CD4-positive, alpha-beta T cell treated with Interferon alpha-2 for 1 hour (primary cell): Measurements from ENCODE around the gene BAG3.
A peak's percentile ranks its signal among the peaks of the same experiment; 100 is the strongest.
"Not testable (repeated sequence)": the region's sequence is repeated elsewhere in the genome, so short reads cannot be mapped to it uniquely, and the experiment has no call there.

Source experiments
- DNase-seq, 2 donors: peaks; one replicate each; pipeline ENCODE4 v3.0.0-alpha.2; 2020 to 2022

The BAG3 gene

GRCh38 chr10:119640875-119641526 lies 10.2 kb upstream of the BAG3 start:
- no peak for DNase-seq

- peak; percentile 8 to 60 for DNase-seq
Observed at GRCh38 chr10:119642556-119643111, 8.5 kb upstream of the BAG3 start.

- no peak for DNase-seq
Observed at GRCh38 chr10:119643306-119644204, 7.6 kb upstream of the BAG3 start.

GRCh38 chr10:119644205-119644814 lies 6.9 kb upstream of the BAG3 start:
- DNase-seq: no peak

GRCh38 chr10:119644994-119645393 lies 6.2 kb upstream of the BAG3 start:
- no peak for DNase-seq

GRCh38 chr10:119650062-119650461 lies 1.1 kb upstream of the BAG3 start:
- no peak for DNase-seq

GRCh38 chr10:119651514-119652360 lies 557 bp downstream of the BAG3 start:
- DNase-seq: peak in 1 of 2 donors; percentile 36

- DNase-seq: peak; percentile 15 to 65
Observed at GRCh38 chr10:119652361-119652730, 1.2 kb downstream of the BAG3 start.

GRCh38 chr10:119653209-119653608 lies 2.0 kb downstream of the BAG3 start:
- peak in 1 of 2 donors; percentile 30 for DNase-seq

GRCh38 chr10:119653916-119654315 lies 2.7 kb downstream of the BAG3 start:
- no peak for DNase-seq

- DNase-seq: no peak
Observed at GRCh38 chr10:119654540-119654939, 3.4 kb downstream of the BAG3 start.

- DNase-seq: peak in 1 of 2 donors; percentile 59
Observed at GRCh38 chr10:119655566-119656001, 4.4 kb downstream of the BAG3 start.

- no peak for DNase-seq
Observed at GRCh38 chr10:119656760-119657159, 5.6 kb downstream of the BAG3 start.

- no peak for DNase-seq
Observed at GRCh38 chr10:119657725-119658124, 6.5 kb downstream of the BAG3 start.

GRCh38 chr10:119658274-119658673 lies 7.1 kb downstream of the BAG3 start:
- no peak for DNase-seq

- DNase-seq: no peak
Observed at GRCh38 chr10:119659951-119660350, 8.8 kb downstream of the BAG3 start.

- not testable (repeated sequence) for DNase-seq
Observed at GRCh38 chr10:119662076-119662605, 11.0 kb downstream of the BAG3 start.

- peak; percentile 11 to 75 for DNase-seq
Observed at GRCh38 chr10:119663866-119664698, 12.9 kb downstream of the BAG3 start.

- no peak for DNase-seq
Observed at GRCh38 chr10:119665901-119666708, 14.9 kb downstream of the BAG3 start.

- DNase-seq: no peak
Observed at GRCh38 chr10:119666709-119667004, 15.5 kb downstream of the BAG3 start.
